ENCODE results near the gene DNAJC17. TPM values are rescaled to one million over a fixed set of nuclear protein-coding genes. Genes with fewer than 3 reads are reported as not detected.

Gene DNAJC17
- total RNA-seq, 1 donor = 14.8 TPM

DNA sequence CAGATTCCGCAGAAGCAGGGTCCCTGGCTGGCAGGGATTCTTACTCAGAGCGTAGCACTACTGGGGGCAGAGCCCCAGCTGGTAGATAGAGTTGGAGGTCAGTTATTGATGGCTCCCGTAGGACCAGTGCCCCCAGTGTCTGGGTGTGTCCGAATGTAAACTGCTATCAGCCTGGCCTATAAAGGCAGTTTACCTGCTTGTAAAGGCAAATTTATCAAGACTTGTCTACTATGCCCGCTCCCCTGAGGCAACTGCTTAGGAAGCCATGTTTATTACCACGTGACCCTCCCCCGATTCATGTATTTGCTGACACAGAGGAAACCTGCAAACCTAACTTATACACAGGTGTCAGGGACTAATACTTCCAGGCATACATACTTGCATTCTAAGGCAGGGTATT is 21.8 kb upstream of the DNAJC17 start:
- Histone ChIP-seq H3K4me3 (ENCODE audit: insufficient read depth, low read length) (no peak overlapping the region), H3K36me3 (ENCODE audit: insufficient read depth, low read length) (no peaks in the 10 kb centered on the region), H3K27ac (ENCODE audit: low read depth, low read length) (no peak overlapping the region), H2AFZ (ENCODE audit: low read length) (no peak overlapping the region), H3K9me3 (ENCODE audit: low read depth, low read length) (no peaks in the 10 kb centered on the region), H3K27me3 (ENCODE audit: insufficient read depth, low read length) (peaks cover 12% of the 10 kb centered on the region), H3K4me2 (ENCODE audit: insufficient read depth, low read length) (no peak overlapping the region), H3K79me2 (ENCODE audit: insufficient read depth, low read length) (no peaks in the 10 kb centered on the region), H3K4me1 (ENCODE audit: insufficient read depth, low read length) (no peaks in the 10 kb centered on the region), H4K20me1 (ENCODE audit: insufficient read depth, low read length) (no peaks in the 10 kb centered on the region)
- TF ChIP-seq, protein P1, sequence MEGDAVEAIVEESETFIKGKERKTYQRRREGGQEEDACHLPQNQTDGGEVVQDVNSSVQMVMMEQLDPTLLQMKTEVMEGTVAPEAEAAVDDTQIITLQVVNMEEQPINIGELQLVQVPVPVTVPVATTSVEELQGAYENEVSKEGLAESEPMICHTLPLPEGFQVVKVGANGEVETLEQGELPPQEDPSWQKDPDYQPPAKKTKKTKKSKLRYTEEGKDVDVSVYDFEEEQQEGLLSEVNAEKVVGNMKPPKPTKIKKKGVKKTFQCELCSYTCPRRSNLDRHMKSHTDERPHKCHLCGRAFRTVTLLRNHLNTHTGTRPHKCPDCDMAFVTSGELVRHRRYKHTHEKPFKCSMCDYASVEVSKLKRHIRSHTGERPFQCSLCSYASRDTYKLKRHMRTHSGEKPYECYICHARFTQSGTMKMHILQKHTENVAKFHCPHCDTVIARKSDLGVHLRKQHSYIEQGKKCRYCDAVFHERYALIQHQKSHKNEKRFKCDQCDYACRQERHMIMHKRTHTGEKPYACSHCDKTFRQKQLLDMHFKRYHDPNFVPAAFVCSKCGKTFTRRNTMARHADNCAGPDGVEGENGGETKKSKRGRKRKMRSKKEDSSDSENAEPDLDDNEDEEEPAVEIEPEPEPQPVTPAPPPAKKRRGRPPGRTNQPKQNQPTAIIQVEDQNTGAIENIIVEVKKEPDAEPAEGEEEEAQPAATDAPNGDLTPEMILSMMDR (IDR thresholded peaks at IDR 0.05; ENCODE audit: extremely low read depth, low read depth, low read length) = no peak
- DNase-seq (ENCODE audit: insufficient read length, low spot score, missing footprints) = no peak

DNA sequence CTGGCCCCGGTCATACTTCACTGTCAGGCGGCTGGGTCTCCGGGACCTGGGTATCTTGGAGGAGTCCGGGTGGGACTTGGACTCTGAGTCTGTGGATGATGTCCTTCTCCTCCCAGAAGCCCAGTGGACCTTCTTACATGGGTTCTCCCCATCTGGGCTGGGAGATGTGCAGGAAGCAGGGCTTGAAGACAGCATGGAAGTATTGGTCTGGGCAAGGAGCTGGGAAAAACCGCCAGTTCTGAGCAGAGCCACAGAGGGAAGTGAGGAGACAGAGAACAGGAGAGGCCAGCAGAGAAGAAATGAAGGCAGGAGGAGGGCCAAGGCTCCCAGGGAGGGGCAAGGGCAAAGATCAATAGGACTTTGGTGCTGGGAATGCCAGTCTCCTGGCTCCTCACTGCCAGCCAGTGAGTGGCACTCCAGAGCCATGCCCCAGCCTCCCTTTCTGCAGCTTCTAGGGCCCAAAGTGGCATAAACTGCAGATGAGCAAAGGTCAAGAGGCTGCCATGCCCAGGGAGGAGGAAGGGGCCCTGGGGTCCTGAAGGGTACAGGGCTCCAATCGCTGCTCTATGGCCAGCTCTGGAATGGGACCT is 21.3 kb upstream of the DNAJC17 start, which contains the start of gene PPP1R14D:
TSS of gene PPP1R14D (minus strand) at position 262 of the 590 bp plus-strand sequence. CDS start at position 195, 67 bp downstream.
- no peaks in the 10 kb centered on the region for H3K9me3 ChIP-seq (ENCODE audit: low read depth, low read length)
- H3K27ac ChIP-seq (ENCODE audit: low read depth, low read length) = no peak within 1 kb of the TSS
- peak; percentile 51 for DNase-seq (ENCODE audit: insufficient read length, low spot score, missing footprints)
- no peak within 1 kb of the TSS for H3K4me3 ChIP-seq (ENCODE audit: insufficient read depth, low read length)
- no peaks in the 10 kb centered on the region for H3K79me2 ChIP-seq (ENCODE audit: insufficient read depth, low read length)
- no peaks in the 10 kb centered on the region for H3K4me1 ChIP-seq (ENCODE audit: insufficient read depth, low read length)
- H3K4me2 ChIP-seq (ENCODE audit: insufficient read depth, low read length) = no peak within 1 kb of the TSS
- H4K20me1 ChIP-seq (ENCODE audit: insufficient read depth, low read length) = no peaks in the 10 kb centered on the region
- H2AFZ ChIP-seq (ENCODE audit: low read length) = no peak within 1 kb of the TSS
- TF ChIP-seq, protein P1 (IDR thresholded peaks at IDR 0.05; ENCODE audit: extremely low read depth, low read depth, low read length) = no peak
- peaks cover 12% of the 10 kb centered on the region for H3K27me3 ChIP-seq (ENCODE audit: insufficient read depth, low read length)
- H3K36me3 ChIP-seq (ENCODE audit: insufficient read depth, low read length) = no peaks in the 10 kb centered on the region

DNA sequence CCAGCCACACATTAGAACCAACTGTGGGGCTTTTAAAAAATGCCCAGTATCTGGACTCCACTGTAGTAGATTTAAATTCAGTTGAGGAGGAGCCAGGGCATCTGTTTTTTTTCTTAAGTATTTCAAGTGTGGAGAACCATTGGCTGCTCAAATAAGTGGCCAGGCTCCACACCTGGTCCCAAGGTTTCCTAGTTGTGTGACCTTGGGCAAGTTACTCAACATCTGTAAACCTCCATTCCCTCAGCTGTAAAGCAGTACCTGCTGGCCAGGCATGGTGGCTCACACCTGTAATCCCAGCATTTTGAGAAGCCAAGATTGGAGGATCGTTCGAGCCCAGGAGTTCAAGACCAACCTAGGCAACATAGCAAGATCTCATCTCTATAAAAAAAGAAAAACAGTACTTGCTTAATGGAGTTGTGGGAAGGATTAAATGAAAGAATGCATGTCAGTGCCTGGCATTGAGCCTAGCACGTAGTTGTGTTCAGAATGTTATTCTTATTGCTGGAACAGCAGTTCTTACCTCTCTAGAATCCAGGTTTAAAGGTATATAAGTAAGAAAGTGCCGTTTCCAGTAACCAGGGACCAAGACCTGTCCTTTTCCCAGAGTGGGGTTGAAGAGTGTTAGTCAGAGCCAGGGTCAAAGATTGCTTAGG is 19.3 kb upstream of the DNAJC17 start:
- Histone ChIP-seq H3K4me2 (ENCODE audit: insufficient read depth, low read length) (no peak overlapping the region), H4K20me1 (ENCODE audit: insufficient read depth, low read length) (no peaks in the 10 kb centered on the region), H3K27ac (ENCODE audit: low read depth, low read length) (no peak overlapping the region), H3K36me3 (ENCODE audit: insufficient read depth, low read length) (no peaks in the 10 kb centered on the region), H2AFZ (ENCODE audit: low read length) (no peak overlapping the region), H3K4me1 (ENCODE audit: insufficient read depth, low read length) (no peaks in the 10 kb centered on the region), H3K79me2 (ENCODE audit: insufficient read depth, low read length) (no peaks in the 10 kb centered on the region), H3K4me3 (ENCODE audit: insufficient read depth, low read length) (no peak overlapping the region), H3K27me3 (ENCODE audit: insufficient read depth, low read length) (peaks cover 12% of the 10 kb centered on the region), H3K9me3 (ENCODE audit: low read depth, low read length) (no peaks in the 10 kb centered on the region)
- no peak for DNase-seq (ENCODE audit: insufficient read length, low spot score, missing footprints)
- TF ChIP-seq, protein P1 (IDR thresholded peaks at IDR 0.05; ENCODE audit: extremely low read depth, low read depth, low read length) = no peak

DNA sequence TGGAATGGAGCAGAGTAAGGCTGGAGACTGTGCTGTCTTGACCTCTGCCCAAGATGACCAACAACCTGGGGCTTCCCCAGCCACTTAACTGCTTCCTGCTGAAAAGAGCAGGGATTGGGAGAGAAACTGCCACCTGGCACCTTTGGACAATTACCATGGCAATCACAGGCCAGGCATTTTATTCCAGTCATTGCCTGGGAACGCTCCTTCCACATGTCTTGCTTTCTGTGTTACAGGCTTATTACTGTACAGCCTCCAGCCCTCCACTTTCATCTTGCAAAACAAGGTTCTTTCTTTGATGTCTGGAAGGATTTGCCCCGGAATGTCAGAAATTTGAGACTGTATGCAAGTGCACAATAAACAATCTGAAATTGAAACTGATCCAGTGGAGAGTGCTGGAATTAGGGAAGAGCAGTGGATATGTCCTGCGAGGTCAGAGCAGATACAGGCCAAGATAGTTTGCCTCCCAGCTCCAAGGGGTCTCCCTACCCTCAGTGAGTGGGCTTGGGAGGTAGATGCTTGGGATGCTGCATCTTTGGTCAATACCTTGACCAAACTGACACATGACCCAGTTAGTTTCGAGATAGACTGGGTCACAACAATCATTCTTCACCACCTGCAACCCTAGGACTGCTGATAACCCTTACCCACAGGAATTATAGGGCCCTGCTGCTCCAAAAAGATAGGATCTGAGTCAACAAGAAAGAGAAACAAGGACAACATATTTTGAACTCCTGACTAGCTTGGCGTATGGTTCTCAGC is 18.6 kb upstream of the DNAJC17 start:
- H3K27me3 ChIP-seq (ENCODE audit: insufficient read depth, low read length) = peaks cover 12% of the 10 kb centered on the region
- H3K4me2 ChIP-seq (ENCODE audit: insufficient read depth, low read length) = no peak overlapping the region
- H3K4me3 ChIP-seq (ENCODE audit: insufficient read depth, low read length) = no peak overlapping the region
- DNase-seq (ENCODE audit: insufficient read length, low spot score, missing footprints) = peak; percentile 38
- TF ChIP-seq, protein P1 (IDR thresholded peaks at IDR 0.05; ENCODE audit: extremely low read depth, low read depth, low read length) = no peak
- H3K79me2 ChIP-seq (ENCODE audit: insufficient read depth, low read length) = no peaks in the 10 kb centered on the region
- no peaks in the 10 kb centered on the region for H4K20me1 ChIP-seq (ENCODE audit: insufficient read depth, low read length)
- no peak overlapping the region for H3K27ac ChIP-seq (ENCODE audit: low read depth, low read length)
- no peaks in the 10 kb centered on the region for H3K4me1 ChIP-seq (ENCODE audit: insufficient read depth, low read length)
- no peaks in the 10 kb centered on the region for H3K9me3 ChIP-seq (ENCODE audit: low read depth, low read length)
- H3K36me3 ChIP-seq (ENCODE audit: insufficient read depth, low read length) = no peaks in the 10 kb centered on the region
- H2AFZ ChIP-seq (ENCODE audit: low read length) = no peak overlapping the region

Data from osteoblast (primary cell).